SK-MEL-5 (cell line): ENCODE results near the gene C11orf98. TPM values are rescaled to one million over a fixed set of nuclear protein-coding genes. Genes with fewer than 3 reads are reported as not detected.
A peak's percentile ranks its signal among the peaks of the same experiment; 100 is the strongest.
"Not testable (repeated sequence)": the region's sequence is repeated elsewhere in the genome, so short reads cannot be mapped to it uniquely, and the experiment has no call there.

Experiments
- DNase-seq: peaks from one replicate; pipeline ENCODE4 v3.0.0-alpha.2; 2016; ENCODE audit warnings: low read depth, low spot score
- in situ Hi-C: cut with HindIII; loops from 2 replicates; pipeline ENCODE4 v1.10.0; 2016; ENCODE audit warnings: low sequenced_read_pairs, high pct_unique_total_duplicates, low pct_unique_long_range_greater_than_20kb
- polyA plus RNA-seq, 2 experiments: library from polyadenylated mRNA; depleted of rRNA; stranded (reverse); fragments of >200 nt; gene quantifications; 2 replicates each; pipeline ENCODE4 v1.2.3, GENCODE V29; 2015
- total RNA-seq: library from RNA; depleted of rRNA; stranded (reverse); fragments of >200 nt; shearing (Covaris generic); gene quantifications from 2 replicates; pipeline ENCODE4 v1.2.3, GENCODE V29; 2014; rRNA removed

The C11orf98 gene
- total RNA-seq, result 48.5 and 73.7 TPM in 2 replicates
- 40.8 and 55.5 TPM in 2 replicates for polyA plus RNA-seq (2015; cell fraction: cytosol; rRNA removed)
- polyA plus RNA-seq (2015; cell fraction: nucleus; rRNA removed), result 41.3 and 43.5 TPM in 2 replicates

DNA sequence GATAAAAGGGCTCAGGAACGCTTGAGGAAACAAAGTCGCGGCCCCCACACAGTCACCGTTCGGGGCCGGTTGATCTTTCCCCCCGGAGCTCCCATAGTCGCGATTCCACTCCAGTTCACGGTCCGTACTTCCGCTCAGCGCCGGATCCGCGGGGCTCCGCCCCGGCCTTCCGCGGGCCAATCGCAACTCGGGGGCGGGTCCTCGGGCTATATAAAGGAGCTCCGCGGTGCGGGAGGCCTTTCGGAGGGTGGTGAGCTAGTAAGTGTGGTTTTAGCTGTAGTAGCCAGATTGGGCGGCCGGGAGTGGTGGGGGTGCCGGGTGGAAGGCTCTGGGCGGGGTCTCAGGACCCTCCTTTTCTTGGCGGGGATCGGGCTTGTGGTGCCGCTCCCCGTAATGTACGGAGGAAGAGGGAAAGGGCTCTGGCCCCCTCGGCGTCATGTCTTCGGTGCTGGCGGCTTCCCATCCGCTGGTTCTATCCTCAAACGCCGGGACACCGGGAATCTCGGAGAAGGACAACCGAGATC lies at the start of gene C11orf98, which contains the start of gene CSKMT:
Gene C11orf98, minus strand, starts transcription at position 136 of the 524 bp plus-strand sequence. Its CDS starts 41 bp downstream, at position 95.
Gene CSKMT, plus strand, starts transcription at position 238 of the 524 bp plus-strand sequence. CDS start 568 bp downstream, outside the sequence.
- in situ Hi-C loops, result no loop called here
- peak; percentile 87 for DNase-seq

DNA sequence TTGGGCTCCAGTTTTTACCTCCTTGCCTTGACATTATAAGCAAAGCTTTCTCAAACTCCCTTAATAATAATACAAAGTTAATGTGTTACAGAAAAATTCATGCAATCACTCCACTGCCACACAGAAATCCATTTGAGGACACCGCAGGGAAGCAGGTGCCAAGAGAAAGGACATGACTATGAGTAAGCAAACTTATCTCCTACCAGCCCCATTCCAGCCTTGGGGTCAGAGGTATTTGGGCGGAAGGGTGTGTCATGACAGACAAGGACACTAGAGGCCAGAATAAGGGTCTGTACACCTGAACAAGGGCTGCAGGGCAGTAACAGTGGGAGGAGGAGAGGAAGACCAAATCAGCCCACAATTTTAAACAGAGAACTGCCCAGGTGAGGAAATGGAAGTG lies 48.3 kb upstream of the C11orf98 start:
- in situ Hi-C loops, result no loop called here
- no peak for DNase-seq

DNA sequence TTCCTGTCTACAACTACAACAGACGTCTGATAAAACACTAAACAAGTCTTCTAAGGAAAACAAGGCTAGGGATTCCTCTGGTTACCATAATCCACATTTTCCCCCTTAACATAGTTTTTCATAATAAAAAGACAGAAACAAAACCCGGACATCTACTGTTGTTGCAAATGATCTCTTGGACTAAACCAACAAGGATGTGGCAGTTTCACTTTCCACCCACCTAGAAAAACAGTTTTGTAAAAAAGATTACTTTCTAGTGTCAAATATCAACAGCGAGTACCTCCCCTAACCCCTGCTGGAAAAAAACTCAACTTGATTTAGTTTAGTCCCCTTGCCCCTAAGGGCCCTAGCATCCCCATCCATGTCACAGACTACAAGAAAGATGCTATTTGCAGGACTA lies 47.9 kb upstream of the C11orf98 start:
- no peak for DNase-seq
- in situ Hi-C loops, result no loop called here

DNA sequence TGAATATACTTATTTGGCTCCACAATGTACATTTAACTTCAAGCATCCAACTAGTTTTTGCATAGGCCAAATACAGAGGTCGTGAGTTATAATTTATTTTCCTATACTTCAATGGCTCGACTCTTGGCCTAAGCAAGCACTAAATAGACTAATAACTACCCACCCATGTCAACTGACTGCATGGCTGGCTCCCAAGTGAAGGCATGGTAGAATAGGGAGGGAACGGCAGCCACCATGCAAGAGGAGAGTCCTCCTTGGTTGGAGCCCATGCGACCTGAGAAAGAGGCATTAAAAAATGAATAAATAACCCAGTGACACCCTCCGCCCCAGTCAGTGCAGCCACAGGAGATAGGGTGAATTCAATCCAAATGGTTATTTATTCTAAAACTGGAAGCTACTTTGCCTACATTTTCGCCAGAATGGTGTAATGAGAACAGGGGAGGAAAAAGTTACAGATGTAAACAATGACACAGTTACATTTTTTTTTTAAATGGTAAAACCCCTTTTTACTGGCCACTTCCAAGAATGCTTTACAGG lies 47.3 kb upstream of the C11orf98 start:
- in situ Hi-C loops, result no loop called here
- DNase-seq, result no peak

DNA sequence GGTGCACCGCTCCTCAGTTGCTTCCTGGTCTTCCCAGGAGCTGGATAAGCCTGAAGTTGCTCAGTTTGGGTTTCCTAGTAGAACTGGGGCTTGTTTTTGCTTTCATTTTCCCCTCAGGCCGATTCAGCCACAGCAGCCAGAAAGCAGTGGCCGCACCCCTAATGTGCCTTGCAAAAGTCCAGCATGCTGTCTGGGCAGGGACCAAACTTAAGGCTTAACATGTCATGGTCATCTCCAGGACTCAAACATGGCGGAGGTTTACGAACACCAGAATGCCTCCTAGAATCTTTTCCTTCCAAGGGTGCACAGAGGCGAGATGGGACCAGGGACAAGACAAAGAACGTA lies 45.0 kb upstream of the C11orf98 start:
- in situ Hi-C loops, result no loop called here

DNA sequence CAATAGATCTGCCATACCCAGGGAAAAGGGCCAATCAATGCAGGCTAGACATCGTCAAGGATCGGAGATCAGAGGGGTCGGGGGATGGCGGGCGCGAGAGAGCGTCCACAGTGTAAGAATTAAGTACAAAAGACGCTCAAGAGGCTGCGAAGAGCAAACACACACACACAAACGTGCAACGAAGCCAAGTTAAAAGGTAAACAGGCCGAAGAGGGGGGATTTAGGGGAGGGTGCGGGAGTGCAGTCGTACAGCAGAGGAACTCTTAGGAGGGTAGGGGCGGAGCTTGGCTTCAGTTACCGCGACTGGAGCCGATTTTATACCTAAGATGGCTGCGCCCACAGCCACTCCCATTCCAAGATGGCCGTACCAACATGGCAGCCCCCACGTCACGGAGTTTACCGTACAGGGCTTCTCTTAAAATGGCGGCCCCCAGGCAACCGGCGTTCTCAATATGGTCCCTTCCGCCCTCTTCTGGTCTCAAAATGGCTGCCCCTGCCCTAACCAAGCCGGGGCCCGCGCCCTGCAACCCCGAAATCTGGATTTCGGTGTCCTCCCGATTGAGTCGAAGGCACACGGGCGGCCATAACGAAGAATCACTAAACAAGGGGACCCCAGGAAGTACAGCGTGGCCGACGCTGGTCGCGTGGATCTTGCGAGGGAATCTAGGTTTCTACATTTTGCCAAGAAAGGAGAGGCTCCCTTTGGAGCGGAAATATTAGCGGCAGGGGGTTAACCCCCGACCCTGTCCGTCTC lies 44.4 kb upstream of the C11orf98 start:
- peak; percentile 96 for DNase-seq
- in situ Hi-C loops, result no loop called here

More for the DNA sequence above, 45.0 kb upstream of the C11orf98 start:
- no peak for DNase-seq

DNA sequence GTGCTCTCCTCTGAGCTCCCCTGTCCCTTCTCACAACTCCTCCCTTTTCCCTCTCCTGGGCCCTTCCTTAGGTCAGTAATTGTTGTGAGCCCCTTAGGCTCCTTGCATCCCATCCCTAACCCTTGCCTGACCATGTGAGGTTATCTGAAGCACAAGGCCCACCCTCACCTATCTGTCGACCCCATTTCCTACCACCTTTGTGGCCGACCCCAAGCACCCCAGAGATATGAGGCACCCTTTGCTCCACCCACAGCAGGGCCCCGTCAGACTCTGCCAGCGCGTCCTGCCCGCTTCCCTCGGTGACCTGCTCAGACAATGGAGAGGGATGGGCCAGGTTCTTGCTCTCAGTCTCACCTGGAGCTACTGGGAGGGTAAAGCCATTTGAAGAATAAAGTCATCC lies 43.8 kb upstream of the C11orf98 start:
- DNase-seq, result no peak
- in situ Hi-C loops, result no loop called here

DNA sequence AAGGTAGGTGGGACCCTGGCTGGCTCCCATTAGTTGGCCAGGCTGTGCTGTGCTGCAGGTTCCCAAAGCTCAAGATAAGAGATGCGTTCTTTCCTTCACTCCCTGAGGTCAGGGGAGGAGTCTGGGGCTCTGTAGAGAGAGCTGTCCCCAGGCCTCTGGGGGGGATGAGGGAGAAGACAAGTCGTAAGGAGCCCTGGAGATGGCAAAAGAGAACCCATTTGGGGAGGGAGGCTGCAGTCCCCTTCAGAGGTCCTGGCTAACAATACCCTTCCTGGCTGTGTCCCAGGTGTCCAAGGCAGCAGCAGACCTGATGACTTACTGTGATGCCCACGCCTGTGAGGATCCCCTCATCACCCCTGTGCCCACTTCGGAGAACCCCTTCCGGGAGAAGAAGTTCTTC lies 43.4 kb upstream of the C11orf98 start:
- no peak for DNase-seq
- in situ Hi-C loops, result no loop called here

DNA sequence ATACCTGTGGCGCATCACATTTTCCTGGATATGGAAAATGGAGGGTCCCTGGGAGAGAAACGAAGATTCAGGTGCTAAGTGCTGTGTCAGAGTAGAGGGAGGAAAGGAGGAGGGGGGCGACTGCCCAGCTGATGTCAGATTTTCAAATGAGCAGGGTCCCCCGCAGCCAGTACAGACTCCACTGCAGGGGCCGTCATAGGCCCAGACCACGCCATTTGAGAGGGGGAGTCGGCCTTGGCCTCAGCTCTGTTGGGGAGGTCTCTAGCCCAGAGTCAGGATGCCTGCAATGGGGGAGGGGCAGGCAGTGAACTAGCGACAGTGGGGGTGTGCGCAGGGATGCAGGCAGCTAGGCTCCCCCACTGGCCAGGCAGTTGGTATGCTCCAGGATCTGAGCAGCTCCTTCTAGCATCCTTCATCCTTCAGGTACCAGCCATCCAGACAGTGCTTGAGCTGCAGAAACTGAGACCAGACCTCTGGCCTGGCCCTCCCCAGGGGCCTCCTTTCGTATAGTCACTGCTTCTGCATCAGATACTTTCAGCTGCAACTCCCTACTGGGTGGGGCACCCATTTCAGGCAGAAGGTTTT lies 42.4 kb upstream of the C11orf98 start, which contains the start of the genes BSCL2 and GNG3:
Gene BSCL2, minus strand, starts transcription at position 148 of the 585 bp plus-strand sequence. CDS start 229 bp downstream, outside the sequence.
Gene GNG3, plus strand, starts transcription at position 400 of the 585 bp plus-strand sequence. CDS start 620 bp downstream, outside the sequence.
- in situ Hi-C loops, result no loop called here
- no peak for DNase-seq

DNA sequence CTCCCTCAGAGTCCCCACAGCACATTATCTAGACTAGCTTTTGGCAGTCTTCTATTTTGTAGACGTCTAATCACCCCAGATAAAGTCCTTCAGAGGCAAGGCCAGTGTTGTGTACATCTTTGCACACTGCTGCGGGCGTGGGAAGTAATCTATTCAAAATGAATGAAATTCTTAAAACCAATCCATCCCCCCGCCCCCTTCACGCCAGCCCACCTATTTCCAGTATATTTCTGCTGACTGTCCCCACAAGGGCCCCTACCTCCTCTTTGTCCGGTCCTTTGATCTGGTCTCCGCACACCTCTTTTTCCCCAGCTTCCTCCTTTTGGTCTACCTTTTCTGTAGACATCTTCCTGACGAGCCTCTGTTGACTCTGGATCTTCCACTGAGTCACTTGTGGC lies 41.8 kb upstream of the C11orf98 start:
- in situ Hi-C loops, result no loop called here
- no peak for DNase-seq

DNA sequence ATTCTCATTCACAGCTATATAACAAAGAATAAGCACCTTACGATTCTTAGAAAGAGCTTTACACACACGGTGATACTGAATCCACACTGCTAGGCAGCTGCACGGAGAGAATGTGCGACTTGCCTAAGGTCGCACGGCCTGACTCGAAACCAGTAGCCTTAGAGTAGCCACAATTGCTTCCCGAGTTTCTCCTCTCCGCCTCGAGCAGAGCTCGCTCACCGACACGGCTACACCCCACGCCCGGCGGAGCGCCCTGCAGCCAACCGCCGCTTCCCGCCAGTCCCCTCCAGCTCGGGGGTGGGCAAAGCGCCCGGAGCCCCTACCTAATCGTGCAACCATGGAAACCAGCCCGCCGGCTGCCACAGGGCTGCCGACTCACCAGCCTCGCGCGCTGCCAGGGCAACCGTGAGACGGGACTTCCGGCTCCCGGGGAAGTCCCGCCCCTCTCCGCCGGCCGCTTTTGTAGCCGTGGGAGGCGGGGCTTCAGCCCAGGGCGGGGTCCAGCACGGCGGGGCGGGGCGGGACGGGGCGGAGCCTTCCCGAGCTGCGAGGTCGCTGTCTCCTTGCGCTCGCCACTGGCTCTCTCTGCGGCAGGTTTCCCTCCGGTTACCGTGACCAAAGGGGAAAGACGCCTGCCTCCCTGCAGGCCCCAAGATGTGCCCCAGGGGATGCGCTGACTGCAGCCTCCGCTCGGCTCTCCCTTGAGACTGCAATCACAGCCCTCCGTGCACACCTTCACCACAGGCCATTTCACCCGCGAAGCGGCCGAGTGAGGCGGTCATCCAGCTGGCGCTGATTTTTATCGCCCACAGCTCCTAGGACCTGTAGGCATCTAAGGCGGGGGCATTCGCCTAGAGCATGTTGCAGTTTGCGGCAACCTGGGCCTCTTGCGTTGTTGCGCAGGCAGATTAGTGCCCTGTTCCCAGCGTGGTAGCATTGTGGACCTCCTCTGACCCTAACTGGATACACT lies 41.2 kb upstream of the C11orf98 start:
- peak; percentile 86 for DNase-seq
- in situ Hi-C loops, result no loop called here

DNA sequence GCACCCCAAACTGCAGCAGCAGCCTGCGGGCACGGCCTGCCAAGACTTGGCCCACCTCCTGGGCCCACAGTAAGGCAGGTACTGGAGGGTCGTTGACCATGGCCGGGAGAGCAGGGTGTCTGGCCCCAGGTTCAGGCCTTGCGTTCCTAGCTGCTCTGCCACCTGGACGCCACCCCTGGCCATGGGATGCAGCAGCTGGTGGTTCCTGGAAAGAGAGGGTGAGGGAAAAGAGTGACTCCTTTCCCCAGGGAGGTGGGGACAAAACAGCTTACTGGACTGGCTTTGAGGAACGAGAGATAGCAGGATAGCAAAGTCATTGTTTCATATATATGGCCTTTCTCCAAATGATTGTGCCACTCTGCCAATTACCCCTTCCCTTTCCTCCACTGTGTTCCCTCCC lies 40.4 kb upstream of the C11orf98 start:
- in situ Hi-C loops, result no loop called here

DNA sequence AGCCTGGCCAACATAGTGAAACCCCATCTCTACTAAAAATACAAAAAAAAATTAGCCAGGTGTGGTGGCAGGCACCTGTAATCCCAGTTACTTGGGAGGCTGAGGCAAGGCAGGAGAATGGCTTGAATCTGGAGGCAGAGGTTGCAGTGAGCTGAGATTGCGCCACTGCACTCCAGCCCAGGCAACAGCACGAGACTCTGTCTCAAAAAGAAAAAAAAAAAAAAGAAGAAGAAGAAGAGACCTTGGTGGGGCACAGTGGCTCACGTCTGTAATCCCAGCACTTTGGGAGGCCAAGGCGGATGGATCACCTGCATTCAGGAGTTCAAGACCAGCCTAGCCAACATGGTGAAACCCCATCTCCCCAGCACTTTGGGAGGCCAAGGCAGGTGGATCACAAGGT lies 38.9 kb upstream of the C11orf98 start:
- DNase-seq, in situ Hi-C loops: not testable (repeated sequence)

More for the DNA sequence above, 40.4 kb upstream of the C11orf98 start:
- DNase-seq, result no peak

DNA sequence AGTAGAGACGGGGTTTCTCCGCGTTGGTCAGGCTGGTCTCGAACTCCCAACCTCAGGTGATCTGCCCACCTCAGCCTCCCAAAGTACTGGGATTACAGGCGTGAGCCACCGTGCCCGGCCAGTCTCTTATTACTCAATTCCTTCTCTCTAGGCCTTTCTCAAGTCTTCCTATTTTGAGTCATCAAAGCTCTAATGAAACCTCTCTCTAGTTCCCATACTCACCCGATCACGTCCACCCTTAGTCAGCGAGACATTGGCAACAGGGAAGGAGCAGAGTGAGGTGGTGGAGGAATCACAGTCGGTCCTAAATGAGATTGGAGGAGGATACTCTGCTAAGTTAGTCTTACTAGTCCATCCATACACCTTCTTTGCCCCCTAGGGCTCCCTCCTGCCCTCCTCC lies 37.2 kb upstream of the C11orf98 start:
- in situ Hi-C loops, result no loop called here

DNA sequence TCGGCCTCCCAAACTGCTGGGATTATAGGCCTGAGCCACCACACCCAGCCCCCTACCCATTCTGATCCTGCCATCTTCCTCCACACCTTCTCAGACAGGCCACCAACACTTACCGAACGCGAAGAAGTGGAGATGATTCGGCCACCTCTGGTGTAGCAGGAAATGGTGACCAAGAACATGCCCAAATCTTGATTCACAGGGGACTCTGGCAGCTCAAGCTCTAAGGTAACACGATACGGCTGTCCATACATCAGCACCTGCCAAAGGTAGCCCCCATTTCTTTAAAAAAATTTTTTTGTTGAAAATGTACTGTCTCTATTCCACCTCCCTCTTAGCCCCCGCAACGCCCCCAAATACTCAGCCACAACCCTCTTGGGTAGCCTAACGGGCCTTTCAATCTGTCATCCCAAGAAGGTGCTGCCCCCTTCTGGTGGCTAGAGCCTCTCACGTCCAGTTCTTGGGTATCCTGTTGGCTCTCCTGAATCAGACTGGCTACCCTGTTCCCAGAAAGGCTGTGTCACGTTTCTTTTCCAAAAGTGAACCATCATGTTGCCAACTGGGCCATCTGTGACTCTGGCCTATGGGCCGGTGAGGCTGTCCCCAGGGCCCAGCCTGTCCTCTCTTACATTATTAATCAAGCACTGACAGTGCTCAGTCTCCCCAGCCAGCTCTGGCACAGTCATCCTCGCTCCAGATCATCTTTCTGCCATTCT lies 29.6 kb upstream of the C11orf98 start:
- peak; percentile 82 for DNase-seq
- in situ Hi-C loops, result no loop called here

More for the DNA sequence above, 37.2 kb upstream of the C11orf98 start:
- no peak for DNase-seq

DNA sequence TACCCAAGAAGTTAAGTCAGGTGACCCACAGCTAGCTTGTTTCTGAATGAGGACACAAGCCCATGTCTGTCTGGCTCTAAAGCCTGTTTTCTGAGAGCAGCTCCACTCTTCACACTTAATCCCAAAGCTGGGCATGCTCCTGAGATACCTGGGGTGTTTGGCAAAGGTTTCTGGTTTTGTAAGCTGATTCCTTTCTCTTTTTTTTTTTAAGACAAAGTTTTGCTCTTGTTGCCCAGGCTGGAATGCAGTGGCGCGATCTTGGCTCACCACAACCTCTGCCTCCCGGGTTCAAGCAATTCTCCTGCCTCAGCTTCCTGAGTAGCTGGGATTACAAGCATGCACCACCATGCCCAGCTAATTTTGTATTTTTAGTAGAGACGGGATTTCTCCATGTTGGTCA lies 28.6 kb upstream of the C11orf98 start:
- DNase-seq, in situ Hi-C loops: not testable (repeated sequence)
